GM18511 (cell line): ENCODE measurements around the gene KLHL26.

ENCODE experiments used
- ATAC-seq: cut with Tn5 transposase; IDR thresholded peaks from one replicate; pipeline ENCODE4 v1.9.1; 2021; ENCODE audit warnings: mild to moderate bottlenecking, moderate library complexity; ENCODE audit not compliant: unreplicated experiment

Gene KLHL26

DNA sequence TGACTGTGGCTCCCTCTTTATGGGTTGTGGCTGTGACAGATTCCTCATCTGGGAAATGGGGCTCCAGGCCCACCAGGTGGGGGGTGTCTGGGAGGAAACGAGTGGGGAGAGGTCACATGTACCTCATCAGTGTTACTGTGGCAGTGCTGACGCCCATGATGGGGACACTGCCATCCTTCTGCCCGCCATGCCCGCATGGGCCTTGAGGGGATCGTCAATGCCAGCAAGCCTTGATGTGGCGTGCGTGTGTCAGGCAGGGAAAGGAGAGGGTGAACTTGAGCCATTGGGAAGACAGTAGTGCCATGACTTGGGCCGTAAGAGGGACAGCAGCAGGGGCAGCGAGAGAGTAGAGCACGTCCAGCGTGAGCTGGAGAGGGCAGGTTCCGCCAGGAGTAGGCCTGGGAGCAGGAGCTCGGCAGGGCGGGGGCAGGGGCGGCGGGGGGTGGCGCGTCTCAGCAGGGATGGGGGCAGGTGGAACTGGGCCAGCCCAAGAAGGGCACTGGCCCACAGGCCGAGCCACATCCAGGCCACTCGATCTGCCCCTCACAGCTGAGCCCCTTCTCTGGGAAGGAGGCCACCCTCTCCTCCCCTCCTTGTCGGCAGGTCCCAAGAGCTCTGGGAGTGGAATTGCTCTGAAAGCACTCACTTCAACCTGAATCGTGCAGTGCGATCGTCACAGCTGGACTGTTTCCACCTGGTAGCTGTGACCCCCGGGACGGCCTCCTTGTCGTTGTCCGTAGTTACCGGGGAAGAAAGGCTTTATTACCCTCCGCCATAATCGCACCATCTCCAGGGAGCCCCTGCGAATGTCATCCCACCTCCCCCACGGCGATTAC is 9.9 kb downstream of the KLHL26 start:
- ATAC-seq: no peak

GRCh38 chr19:18647371-18647767 is 10.5 kb downstream of the KLHL26 start:
- no peak for ATAC-seq

GRCh38 chr19:18647807-18648206 is 11.0 kb downstream of the KLHL26 start:
- no peak for ATAC-seq

DNA sequence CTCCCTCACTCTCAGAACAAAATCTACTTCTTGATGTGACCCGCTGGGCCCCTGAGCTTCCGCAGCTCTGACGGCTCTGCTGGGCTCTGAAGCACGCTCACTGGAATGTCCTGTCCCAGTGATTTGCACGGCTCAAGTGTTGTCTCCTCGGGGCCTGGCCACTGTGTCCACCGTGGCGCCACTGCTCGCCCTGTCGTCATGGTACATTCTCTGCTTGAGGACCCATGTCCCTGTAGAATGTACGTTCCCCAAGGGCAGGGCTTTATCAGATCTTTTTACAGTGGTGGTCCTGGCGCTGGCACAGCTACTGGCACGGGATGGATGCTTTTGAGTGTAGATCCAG is 12.1 kb downstream of the KLHL26 start:
- no peak for ATAC-seq

DNA sequence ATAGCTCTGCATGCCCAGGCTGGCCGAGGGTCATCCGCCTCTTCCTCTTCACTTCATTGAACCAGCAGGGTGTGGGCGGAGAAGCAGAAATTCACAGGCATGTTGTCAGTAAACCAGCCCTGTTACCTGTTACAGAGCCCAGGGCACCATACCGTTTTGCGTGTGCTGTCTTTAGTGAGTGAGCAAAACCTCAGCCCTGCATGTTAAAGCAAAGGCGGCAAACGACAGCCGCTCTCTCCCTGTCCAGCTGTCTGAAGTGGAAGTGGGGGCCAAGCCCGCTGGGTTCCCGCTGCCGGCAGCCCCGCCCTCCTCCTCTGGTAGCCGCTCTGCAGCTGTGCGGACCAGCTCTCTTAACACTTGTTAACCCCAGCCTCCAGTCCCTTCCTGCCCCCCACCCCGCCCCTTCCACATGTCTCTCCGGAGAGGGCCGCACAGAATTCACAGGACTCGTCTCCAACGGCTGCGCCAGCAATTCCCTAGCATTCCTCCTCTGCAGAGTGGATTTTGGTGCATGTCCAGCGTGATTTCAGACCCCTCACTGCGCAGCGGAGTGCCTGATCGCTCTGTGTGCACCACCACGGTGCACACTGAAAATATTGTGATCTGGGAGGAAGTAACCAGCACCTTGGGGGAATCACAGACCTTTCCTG is 12.7 kb downstream of the KLHL26 start:
- ATAC-seq: peak; percentile 58

- no peak for ATAC-seq
Observed at GRCh38 chr19:18650021-18650390, 13.2 kb downstream of the KLHL26 start.

DNA sequence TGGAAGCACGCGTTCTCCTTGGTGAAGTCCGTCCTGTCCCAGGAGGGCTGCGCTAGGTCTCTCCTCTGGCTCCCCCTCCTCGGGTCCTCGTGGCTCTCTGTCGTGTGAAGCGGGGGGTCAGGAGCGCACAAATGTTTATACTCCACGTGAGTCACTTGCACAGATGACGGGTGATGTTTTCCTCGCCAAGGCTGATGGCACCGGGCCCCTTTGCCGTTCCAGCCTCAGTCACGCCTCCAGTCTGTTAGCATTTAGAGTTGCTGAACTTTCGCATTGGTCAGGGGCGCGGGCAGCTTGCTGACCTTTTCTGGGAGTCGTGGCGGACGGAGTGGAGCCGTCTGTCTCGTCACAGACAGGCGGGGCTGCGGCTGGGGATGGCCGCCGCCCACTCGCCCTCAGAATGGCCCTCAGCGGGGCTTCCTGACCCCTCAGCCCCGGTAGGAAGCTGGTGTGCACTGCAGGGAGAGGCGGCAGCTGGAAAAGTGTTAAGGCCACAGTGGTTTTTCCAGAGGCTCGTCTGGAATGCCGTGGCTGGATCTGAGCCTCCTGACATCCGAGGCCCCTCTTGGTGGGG is 13.7 kb downstream of the KLHL26 start:
- no peak for ATAC-seq

GRCh38 chr19:18651300-18651699 is 14.5 kb downstream of the KLHL26 start:
- ATAC-seq: no peak

DNA sequence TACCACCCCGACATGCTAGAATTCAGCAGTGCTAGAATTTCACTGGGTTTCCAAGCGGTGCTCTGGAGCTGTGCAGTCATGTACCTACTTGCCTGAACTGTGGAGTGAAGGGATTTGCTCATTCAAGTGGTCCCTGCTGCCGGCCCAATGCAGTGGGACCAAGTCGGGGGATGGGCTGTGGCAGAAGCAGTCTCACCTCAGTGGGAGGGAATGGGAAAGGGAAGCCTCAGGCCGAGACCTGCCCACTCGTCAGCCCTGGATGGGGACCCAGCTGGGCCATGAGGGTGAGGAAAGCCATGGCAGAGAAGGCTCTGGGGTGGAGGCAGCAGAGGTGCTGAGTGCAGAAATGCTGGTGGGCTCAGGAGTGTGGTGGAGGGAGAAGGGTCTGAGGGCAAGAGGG is 14.9 kb downstream of the KLHL26 start:
- ATAC-seq: no peak

DNA sequence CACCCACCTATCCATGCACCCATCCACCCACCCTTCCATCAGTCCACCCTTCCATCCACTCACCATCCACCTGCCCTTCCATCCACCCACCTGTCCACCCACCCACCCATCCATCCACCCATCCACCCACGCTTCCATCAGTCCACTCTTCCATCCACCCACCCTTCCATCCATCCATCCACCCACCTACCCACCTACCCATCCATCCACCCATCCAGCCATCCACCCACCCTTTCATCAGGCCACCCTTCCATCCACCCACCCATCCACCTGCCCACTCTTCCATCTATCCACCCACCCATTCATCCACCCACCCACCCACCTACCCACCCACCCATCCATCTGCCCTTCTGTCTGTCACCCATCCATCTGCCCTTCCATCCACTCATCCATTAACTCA is 17.0 kb downstream of the KLHL26 start:
- no peak for ATAC-seq

DNA sequence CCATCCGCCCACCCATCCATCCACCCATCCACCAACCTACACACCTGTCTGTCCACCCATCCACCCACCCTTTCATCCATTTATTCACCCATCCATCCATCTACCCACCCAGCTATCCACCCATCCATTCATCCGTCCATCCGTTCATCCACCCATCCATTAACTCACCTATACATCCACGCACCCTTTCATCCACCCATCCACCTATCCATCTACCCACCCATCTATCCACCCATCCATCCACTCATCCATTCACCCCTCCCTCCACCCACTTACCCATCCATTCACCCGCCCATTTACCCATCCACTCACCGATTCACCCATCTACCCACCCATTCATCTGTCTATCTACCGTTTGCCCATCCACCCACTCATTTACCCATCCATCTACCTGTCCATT is 17.6 kb downstream of the KLHL26 start:
- ATAC-seq: no peak

- no peak for ATAC-seq
Observed at GRCh38 chr19:18655173-18655844, 18.5 kb downstream of the KLHL26 start.

DNA sequence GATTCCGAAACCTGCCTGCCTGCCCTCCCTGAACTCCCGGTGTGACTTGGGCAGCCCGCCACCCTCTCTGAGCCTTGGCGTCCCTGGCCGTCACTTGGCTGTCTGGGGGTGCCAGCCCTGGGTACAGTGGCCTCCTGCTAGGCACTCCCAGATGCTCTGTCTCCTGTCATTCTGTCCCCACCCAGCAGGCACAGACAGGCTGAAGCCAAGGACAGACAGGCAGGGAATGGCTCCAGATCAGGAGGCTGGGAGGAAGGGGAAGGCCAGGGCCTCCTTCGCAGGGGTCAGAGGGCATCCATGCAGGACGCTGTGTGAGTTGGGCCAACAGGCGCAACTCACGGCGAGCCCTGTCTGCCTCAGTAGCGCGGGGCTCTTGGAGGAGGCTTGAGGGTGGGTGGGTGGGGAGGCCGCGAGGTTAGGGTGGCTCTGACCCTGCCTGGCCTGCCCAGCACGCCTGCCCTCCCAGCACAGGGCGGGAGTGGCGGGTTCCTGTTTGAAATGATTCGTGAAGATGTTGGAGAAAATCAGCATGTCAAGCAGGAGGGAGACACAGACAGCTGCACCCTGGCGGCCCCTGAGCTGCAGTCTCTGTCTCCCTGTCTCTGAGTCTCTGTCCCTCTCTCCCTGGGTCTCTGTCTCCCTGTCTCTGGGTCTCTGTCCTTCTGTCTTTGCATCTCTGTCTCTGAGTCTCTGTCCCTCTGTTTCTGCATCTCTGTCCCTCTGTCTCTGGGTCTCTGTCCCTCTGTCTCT is 19.7 kb downstream of the KLHL26 start:
- no peak for ATAC-seq

DNA sequence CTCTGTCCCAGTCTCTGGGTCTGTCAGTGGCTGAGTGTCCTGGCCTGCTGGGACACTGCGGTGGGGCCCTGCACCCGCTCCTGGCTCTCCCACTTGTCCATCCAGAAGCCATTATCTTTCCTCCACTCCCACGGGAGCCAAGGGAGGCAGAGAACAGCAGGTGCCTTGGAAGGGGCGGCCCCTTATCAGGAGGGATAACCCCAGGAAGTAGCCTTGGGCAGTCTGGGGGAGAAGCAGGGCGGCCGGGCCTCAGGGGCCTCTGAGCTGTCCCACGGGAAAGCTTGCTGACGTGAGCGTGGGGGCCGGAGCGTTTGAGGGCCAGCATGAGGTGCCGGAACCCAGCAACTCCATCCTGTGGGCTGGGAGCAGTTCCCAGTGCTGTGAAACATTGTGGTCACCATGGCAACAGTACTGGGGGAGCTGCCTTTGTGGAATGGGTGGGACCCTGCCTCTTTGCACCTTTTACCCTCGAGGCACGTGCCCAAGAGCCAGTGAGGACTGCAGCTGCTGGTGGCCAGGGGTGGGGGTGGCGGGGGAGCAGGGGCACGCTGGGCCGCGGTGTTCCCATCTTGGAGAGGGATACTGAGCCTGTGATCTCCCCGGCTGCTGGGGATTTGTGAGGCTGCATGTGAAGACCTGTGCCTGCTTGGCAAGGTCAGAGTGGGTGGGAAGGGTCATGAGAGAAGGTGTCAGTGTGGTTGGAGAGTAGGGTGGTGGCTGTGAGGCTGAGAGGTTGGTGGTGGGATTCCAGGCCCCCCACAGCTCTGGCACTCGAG is 20.9 kb downstream of the KLHL26 start:
- ATAC-seq: no peak

- no peak for ATAC-seq
Observed at GRCh38 chr19:18658366-18658855, 21.6 kb downstream of the KLHL26 start.

DNA sequence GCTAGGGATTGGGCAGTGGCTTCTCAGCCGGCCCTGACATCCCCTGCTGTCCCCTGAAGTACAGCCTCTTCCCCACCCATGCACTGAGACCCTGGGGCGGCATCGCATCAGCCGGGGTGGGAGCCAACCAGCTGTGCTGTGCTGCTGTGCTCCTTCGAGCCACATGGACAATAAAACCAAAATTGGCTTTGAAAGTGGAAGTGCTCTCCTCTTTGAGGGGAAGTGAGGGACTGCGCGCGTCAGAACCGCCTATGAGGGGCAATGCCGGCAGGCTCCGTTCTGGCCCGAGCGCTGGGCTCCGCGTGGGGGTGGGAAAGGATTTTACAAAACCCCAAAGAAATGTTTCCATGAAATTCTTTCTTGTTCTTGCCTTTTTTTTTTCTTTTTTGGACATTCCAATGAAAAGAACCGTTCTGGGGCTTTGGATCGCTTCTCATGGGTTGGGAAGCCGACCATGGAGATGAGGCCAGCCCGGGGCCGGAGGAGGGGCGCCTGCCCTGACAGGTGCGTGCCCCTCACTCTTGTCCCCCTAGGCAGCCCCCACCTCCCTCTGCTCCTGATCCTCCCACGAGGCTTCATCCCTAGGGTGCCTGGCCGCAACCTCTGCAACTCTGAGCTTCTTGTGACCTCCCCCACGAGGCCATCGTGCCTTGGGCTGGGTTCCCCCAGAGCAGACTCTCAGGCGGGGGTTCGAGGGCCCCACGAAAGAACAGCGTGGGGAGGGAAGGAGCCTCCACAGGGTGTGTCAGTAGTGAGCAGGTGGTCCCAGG is 22.6 kb downstream of the KLHL26 start:
- ATAC-seq: no peak

DNA sequence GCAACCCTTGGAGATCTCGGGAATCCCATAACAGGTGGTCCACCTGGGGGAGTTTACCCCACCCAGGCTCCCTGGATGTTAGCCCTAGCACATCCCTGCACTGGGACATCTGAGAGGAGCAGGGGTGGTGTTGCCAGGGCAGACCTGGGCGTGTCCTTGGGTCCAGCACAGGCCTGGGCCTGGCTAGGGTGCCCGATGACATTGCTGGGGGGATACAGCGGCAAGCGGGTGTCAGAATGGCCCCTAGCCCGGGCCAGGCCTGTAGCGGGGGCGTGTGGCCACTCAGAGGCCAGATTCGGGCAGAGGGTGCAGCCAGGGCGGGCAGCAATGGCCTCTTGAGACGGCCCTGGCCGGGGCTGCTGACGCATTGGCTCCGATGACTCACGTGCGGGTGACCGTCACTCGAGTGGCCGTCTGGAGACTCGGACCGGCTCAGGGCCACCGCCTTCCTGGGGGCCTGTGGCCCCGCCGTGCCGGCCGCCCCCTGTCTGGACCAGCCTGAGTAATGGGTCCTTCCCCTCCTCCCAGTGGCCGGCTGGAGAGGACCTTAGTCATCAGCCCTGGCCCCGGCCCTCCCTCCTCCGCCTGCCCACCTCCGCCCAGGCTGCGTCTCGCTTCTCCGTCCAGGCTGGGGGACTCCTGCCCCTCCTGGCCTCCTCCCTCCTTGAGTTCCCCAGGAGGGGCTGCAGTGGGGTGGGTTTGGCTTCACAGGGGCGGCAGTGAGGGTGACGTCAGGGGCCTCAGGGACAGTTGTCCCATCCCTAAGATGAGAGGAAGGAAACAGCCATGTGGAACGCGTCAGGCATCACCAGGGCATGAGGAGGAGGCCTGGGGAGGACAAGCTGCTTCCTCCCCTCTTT is 23.5 kb downstream of the KLHL26 start:
- no peak for ATAC-seq

DNA sequence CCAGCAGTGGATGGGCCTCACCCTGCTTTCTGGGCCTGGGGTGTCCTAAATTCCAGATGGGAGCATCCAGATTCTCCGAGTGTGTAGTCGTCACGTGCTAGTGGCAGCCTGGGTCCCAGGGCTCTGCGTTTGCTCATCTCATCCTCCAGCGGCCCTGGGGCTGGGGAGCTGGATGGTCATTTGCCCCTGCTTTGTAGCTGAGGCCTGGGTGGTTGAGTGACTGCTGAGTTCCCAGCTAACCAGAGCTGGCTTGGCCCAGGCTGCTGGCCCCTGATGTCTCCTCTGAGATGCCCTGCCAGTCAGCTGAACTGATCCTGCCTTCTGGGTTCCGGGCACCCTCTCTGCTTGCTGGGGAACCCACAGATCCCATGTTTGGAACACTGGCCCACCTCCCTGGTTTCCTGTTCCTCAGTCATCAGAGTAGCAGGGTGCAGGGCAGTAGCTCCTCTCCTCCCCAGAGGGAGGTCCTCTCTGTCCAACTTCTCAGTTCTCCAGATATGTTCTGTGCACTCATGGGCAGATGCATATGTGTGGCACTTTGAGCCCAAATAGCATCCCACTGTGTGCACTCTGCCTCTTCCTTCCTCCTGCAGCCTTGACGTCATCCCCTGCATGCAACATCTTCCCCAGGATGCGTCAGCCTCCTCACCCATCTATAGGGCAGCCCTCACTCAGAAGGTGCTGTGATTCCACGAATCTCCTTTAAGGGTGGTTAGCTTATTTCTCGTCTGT is 24.3 kb downstream of the KLHL26 start:
- ATAC-seq: no peak
